CD4-positive, alpha-beta T cell (primary cell): ENCODE results near the gene RBMS1. TPM values are rescaled to one million over a fixed set of nuclear protein-coding genes. Genes with fewer than 3 reads are reported as not detected.

Experiments used
- ATAC-seq: fragments of 200-7000 bp; cut with Tn5 transposase; one replicate; pipeline ENCODE4 v1.10.0; 2022; ENCODE audit warnings: mild to moderate bottlenecking; ENCODE audit not compliant: poor library complexity
- CTCF ChIA-PET: fragments of 350-600 bp; sonication (Branson Sonifier 250); formaldehyde crosslinking; loops from one replicate; lab custom pipeline; 2021; ENCODE audit warnings: antibody characterized with exemption, inconsistent platforms; lab: Charles Lee
- POLR2A ChIA-PET: fragments of 350-600 bp; sonication (Branson Sonifier 250); formaldehyde crosslinking; loops from one replicate; lab custom pipeline; 2021; ENCODE audit warnings: antibody characterized with exemption, inconsistent platforms; lab: Charles Lee
- DNase-seq, 14 experiments: peaks; one replicate each; pipeline ENCODE4 v3.0.0-alpha.2; 2013 to 2020; ENCODE audit warnings: mixed read lengths in 2 of 14
- H3K27ac ChIP-seq, 2 donors: one replicate each; pipeline versions ENCODE4 v1.5.1 to v1.7.0; 2013; ENCODE audit warnings: low read length in 2 of 2, low read depth in 1 of 2, mild to moderate bottlenecking in 1 of 2
- H3K27me3 ChIP-seq, 2 experiments: 1 replicate in 1 of 2; 2 replicates in 1 of 2; pipeline versions ENCODE4 v1.6.1 to v1.7.0; 2013; ENCODE audit warnings: low read length in 2 of 2, control low read depth in 1 of 2, mild to moderate bottlenecking in 1 of 2, moderate library complexity in 1 of 2; ENCODE audit not compliant: insufficient read depth in 2 of 2, control insufficient read depth in 1 of 2
- H3K36me3 ChIP-seq: one replicate; pipeline ENCODE4 v1.6.1; 2013; ENCODE audit warnings: low read length, control low read depth; ENCODE audit not compliant: insufficient read depth
- H3K4me1 ChIP-seq: one replicate; pipeline ENCODE4 v1.6.1; 2013; ENCODE audit warnings: low read length, control low read depth; ENCODE audit not compliant: insufficient read depth
- H3K4me3 ChIP-seq: one replicate; pipeline ENCODE4 v1.5.1; 2013; ENCODE audit warnings: mild to moderate bottlenecking, low read length, moderate library complexity
- H3K9me3 ChIP-seq, 2 experiments: 1 replicate in 1 of 2; 2 replicates in 1 of 2; pipeline versions ENCODE4 v1.6.1 to v1.7.0; 2013; ENCODE audit warnings: low read length in 2 of 2, mild to moderate bottlenecking in 2 of 2, control low read depth in 1 of 2, moderate library complexity in 1 of 2; ENCODE audit not compliant: control insufficient read depth in 1 of 2, insufficient read depth in 1 of 2
- H3K27ac Mint-ChIP-seq: one replicate; pipeline ENCODE4 v1.8.0; 2020; ENCODE audit warnings: mixed read lengths
- H3K27me3 Mint-ChIP-seq: one replicate; pipeline ENCODE4 v1.8.0; 2021; ENCODE audit warnings: mixed read lengths
- H3K36me3 Mint-ChIP-seq: one replicate; pipeline ENCODE4 v1.8.0; 2021; ENCODE audit warnings: low read depth, mixed read lengths
- H3K4me1 Mint-ChIP-seq: one replicate; pipeline ENCODE4 v1.8.0; 2021; ENCODE audit warnings: low read depth, mixed read lengths
- H3K4me3 Mint-ChIP-seq: one replicate; pipeline ENCODE4 v1.8.0; 2020; ENCODE audit warnings: mild to moderate bottlenecking, mixed read lengths
- H3K9me3 Mint-ChIP-seq: one replicate; pipeline ENCODE4 v1.8.0; 2020; ENCODE audit warnings: mixed read lengths
- intact Hi-C, 2 experiments: fragments of 100-400 bp; cut with DNase I in 1 of 2; cut with micrococcal nuclease in 1 of 2; formaldehyde crosslinking; loops; one replicate each; pipeline versions ENCODE4 v1.15.1 to v1.9.0; 2023 to 2025; cut with DNase I, micrococcal nuclease
- total RNA-seq, 174 experiments: library from RNA in 2 of 174; stranded (reverse) in 2 of 174; gene quantifications; one replicate each; pipeline ENCODE4 v1.2.3 and lab custom pipeline; 2021 to 2026
- TF ChIP-seq, protein P1 (sequence below): fragments of 200-600 bp; IDR thresholded peaks from one replicate; pipeline ENCODE4 v1.8.0; 2022; ENCODE audit warnings: antibody characterized with exemption, mild to moderate bottlenecking

RBMS1 gene
- total RNA-seq, 2 experiments from 2014 or later: 88.6 to 90.3 TPM

DNA sequence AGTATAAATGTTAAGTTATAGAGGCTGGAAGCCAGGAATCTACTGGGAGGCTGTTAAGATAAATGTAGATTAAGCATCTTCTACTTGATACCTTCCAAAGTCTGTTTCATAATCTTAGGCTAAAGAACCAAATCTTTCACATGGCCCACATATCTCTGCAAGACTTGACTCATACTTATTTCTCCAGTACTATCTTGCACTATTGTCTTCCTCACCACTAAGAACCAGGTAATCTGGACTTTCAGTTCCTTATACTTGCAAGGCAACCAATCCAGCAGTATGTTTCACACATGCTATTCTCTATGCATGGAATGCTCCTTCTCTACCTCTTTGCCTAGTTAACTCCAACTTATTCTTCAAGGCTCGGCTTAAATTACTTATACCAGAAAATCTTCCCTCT, 62.2 kb downstream of the RBMS1 start:
- Histone ChIP-seq H3K9me3 (peaks cover 4% of the 10 kb centered on the region in 2 experiments), H3K4me3 (no peak overlapping the region), H3K27ac (no peak overlapping the region), H3K27me3 (no peaks in the 10 kb centered on the region), H3K4me1 (peaks cover 12% of the 10 kb centered on the region), H3K36me3 (peaks cover 2% of the 10 kb centered on the region)
- peaks cover 88% of the 10 kb centered on the region for H3K4me1 Mint-ChIP-seq
- peaks cover 34% of the 10 kb centered on the region for H3K36me3 Mint-ChIP-seq
- H3K27ac Mint-ChIP-seq: peak overlapping the region; percentile 18
- H3K27me3 Mint-ChIP-seq: no peaks in the 10 kb centered on the region
- ChIA-PET POLR2A (interaction anchor here (1.3 kb wide), 1 partner anchor 24 kb away, joined by 3 read pairs; no protein-coding TSS in a partner anchor), CTCF (no interaction called here)
- no peaks in the 10 kb centered on the region for H3K9me3 Mint-ChIP-seq
- intact Hi-C loops: no loop called here
- TF ChIP-seq, protein P1, sequence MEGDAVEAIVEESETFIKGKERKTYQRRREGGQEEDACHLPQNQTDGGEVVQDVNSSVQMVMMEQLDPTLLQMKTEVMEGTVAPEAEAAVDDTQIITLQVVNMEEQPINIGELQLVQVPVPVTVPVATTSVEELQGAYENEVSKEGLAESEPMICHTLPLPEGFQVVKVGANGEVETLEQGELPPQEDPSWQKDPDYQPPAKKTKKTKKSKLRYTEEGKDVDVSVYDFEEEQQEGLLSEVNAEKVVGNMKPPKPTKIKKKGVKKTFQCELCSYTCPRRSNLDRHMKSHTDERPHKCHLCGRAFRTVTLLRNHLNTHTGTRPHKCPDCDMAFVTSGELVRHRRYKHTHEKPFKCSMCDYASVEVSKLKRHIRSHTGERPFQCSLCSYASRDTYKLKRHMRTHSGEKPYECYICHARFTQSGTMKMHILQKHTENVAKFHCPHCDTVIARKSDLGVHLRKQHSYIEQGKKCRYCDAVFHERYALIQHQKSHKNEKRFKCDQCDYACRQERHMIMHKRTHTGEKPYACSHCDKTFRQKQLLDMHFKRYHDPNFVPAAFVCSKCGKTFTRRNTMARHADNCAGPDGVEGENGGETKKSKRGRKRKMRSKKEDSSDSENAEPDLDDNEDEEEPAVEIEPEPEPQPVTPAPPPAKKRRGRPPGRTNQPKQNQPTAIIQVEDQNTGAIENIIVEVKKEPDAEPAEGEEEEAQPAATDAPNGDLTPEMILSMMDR: no peak
- ATAC-seq (no peak), DNase-seq (no peak)
- no peak overlapping the region for H3K4me3 Mint-ChIP-seq

DNA sequence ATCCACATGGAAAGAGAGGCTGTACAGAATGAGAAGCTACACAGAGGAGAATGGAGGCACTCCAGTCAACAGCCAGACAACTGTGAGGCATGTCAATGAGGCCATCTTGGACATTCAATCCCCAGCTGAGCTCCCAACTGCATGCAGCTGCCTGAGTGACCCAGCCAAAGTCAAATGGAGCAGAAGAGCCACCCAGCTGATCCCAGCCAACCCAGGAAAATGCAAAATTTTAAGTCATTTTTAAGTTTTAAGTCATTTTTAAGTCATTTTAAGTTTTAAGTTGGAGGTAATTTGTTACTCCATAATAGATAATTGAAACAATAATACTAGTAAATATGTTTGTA, 63.6 kb downstream of the RBMS1 start:
- peaks cover 86% of the 10 kb centered on the region for H3K4me1 Mint-ChIP-seq
- ATAC-seq: no peak

DNA sequence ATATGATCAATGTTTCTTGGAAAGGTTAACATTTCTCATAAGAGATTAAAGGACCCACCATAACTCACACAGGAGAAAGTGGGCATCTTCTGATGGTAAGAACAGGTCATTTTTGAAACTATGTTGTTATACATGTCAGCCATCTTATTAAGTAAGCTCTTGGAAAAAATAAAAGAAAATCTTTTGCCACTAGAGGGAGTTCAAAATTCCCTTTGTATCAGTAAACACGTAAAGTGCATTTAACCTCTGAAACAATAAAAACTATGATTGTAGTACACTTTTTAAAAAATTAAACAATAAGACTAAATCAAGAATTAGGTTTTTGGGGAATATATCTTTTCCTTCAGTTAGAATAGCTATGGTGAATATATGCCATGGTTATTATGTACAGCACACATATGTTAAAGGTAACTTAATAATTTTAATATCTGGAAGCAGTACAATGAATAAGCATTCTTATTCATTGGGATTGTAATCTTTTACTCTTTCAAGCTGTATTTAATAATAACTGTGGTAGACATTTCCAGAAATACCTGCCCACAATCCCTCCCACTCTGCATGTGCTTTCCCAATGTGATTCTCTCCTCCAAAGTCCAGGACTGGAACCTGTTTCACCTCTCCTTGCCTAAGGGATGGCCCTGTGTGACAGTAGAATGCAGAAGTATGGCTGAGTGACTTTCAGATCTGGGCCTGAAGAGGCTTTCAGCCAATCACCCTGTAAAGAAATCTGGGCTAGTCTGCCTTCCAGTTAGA, 64.2 kb downstream of the RBMS1 start:
- no peaks in the 10 kb centered on the region for H3K27me3 ChIP-seq
- ChIA-PET POLR2A (interaction anchor here (0.6 to 4.6 kb wide), 11 partner anchors 12 to 104 kb away, joined by 3 to 65 read pairs (median 11); partner anchors contain the start of gene RBMS1), CTCF (interaction anchor here (0.7 to 3.5 kb wide), 11 partner anchors 9 to 1525 kb away, joined by 3 to 13 read pairs (median 4); no protein-coding TSS in a partner anchor)
- Mint-ChIP-seq H3K9me3 (no peaks in the 10 kb centered on the region), H3K27me3 (no peaks in the 10 kb centered on the region), H3K4me3 (peak overlapping the region; percentile 12), H3K4me1 (peaks cover 80% of the 10 kb centered on the region), H3K27ac (peak overlapping the region; percentile 88), H3K36me3 (peaks cover 39% of the 10 kb centered on the region)
- peak in 3 of 14 experiments; percentile 79 to 81 (median 81) for DNase-seq
- peaks cover 4% of the 10 kb centered on the region in 2 experiments for H3K9me3 ChIP-seq
- peak; percentile 42 for ATAC-seq
- H3K4me1 ChIP-seq: peaks cover 17% of the 10 kb centered on the region
- H3K4me3 ChIP-seq: no peak overlapping the region
- H3K36me3 ChIP-seq: peaks cover 2% of the 10 kb centered on the region
- intact Hi-C loops: loop anchor here in 1 of 2 experiments (2.0 to 10.0 kb wide), 4 partner anchors 23 to 63 kb away; partner anchors contain the start of gene RBMS1
- peak overlapping the region in 1 of 2 donors; percentile 58 for H3K27ac ChIP-seq
- TF ChIP-seq, protein P1: peak; percentile 78

More for the DNA sequence above, 63.6 kb downstream of the RBMS1 start:
- Mint-ChIP-seq H3K9me3 (no peaks in the 10 kb centered on the region), H3K36me3 (peaks cover 39% of the 10 kb centered on the region), H3K27ac (peak overlapping the region; percentile 88), H3K27me3 (no peaks in the 10 kb centered on the region), H3K4me3 (no peak overlapping the region)
- POLR2A ChIA-PET: interaction anchor here (2.8 to 4.6 kb wide), 5 partner anchors 17 to 63 kb away, joined by 13 to 65 read pairs (median 18); partner anchors contain the start of gene RBMS1
- Histone ChIP-seq H3K36me3 (peaks cover 2% of the 10 kb centered on the region), H3K4me3 (no peak overlapping the region), H3K9me3 (peaks cover 4% of the 10 kb centered on the region in 2 experiments), H3K27me3 (no peaks in the 10 kb centered on the region), H3K27ac (peak overlapping the region in 1 of 2 donors; percentile 58), H3K4me1 (peaks cover 17% of the 10 kb centered on the region)
- no peak for DNase-seq
- TF ChIP-seq, protein P1: no peak
- CTCF ChIA-PET: interaction anchor here (0.7 to 3.5 kb wide), 5 partner anchors 12 to 74 kb away, joined by 4 to 13 read pairs (median 4); no protein-coding TSS in a partner anchor
- intact Hi-C loops: no loop called here
